Measurements from ENCODE around the gene GGT5.
"Not testable (repeated sequence)": the region's sequence is repeated elsewhere in the genome, so short reads cannot be mapped to it uniquely, and the experiment has no call there.

The GGT5 gene

DNA sequence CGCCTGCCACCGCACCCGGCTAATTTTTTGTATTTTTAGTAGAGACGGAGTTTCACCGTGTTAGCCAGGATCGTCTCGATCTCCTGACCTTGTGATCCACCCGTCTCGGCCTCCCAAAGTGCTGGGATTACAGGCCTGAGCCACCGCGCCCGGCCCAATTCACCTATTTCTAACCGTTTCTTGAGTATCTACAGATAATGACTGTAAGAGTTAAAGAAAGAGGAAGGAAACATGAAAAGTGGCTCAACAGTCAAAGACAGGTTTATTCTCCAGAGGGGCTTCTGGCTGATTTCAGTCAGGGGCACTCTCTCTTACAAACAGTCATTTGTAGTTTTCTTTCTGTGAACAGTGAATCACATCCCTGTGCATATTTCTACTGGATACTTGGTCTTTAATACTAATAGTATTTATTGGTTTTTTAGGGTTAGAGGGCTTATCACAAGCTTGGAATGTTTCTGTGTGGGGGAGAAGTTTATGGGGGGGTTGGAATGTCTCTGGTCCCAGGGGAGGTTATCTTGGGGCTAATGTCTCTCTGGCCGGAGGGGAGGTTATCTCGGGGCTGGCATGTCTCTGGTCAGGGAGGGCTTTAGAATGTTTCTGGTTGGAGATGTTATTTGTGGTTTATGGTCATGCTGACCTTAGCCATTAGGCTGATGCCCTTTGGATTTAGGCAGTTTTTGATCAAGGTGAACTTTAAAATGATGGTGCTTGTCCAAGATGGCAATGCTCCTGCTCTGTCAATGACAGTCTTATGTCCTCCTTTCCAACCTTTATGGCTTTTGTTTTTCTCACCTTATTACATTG, 38.2 kb downstream of the GGT5 start:
- not testable (repeated sequence) for DNase-seq (ENCODE audit: low read depth in 2 of 2, low spot score in 1 of 2)

DNA sequence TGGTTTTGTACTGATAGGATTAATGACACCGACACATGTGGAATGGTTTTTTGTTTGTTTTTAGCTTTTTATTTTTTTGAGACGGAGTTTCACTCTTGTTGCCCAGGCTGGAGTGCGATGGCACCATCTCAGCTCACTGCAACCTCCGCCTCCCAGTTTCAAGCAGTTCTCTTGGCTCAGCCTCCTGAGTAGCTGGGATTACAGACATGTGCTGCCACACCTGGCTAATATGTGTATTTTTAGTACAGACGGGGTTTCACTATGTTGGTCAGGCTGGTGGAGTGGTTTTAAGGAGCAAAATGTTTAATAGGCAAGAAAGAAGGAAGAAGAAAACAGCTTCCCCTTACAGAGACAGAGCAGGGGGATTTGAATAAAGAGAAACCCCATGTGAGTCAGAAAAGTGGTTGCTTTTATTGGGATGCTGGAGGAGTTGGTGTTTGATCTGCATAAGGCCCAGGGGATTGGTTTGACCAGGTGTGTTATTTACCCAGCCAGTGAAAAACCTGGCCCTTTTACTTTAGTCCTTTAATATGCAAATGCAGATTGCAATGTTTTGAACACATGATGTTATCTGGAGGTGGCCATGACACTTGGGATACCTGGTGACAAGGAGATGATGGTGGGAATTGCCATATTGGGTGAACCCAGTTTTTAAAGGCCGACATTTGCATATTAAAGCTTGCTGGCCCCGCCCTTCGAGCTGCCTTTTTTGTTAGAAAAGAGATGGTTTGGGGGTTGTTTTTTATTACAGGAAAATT, 39.3 kb downstream of the GGT5 start:
- no peak for DNase-seq (ENCODE audit: low read depth in 2 of 2, low spot score in 1 of 2)

DNA sequence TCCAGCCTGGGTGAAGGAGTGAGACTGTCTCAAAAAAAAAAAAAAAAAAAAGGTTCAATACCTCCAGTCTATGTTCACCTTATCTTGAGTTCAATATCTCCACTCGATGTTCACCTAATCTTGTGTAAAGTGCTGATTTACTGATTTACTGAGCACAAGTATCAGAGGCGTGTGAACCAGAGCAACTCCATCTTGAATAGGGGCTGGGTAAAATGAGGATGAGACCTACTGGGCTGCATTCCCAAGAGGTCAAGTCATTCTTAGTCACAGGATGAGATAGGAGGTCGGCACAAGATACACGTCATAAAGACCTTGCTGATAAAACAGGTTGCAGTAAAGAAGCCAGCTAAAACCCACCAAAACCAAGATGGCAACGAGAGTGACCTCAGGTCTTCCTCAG, 41.0 kb downstream of the GGT5 start:
- not testable (repeated sequence) for DNase-seq (ENCODE audit: low read depth in 2 of 2, low spot score in 1 of 2)

DNA sequence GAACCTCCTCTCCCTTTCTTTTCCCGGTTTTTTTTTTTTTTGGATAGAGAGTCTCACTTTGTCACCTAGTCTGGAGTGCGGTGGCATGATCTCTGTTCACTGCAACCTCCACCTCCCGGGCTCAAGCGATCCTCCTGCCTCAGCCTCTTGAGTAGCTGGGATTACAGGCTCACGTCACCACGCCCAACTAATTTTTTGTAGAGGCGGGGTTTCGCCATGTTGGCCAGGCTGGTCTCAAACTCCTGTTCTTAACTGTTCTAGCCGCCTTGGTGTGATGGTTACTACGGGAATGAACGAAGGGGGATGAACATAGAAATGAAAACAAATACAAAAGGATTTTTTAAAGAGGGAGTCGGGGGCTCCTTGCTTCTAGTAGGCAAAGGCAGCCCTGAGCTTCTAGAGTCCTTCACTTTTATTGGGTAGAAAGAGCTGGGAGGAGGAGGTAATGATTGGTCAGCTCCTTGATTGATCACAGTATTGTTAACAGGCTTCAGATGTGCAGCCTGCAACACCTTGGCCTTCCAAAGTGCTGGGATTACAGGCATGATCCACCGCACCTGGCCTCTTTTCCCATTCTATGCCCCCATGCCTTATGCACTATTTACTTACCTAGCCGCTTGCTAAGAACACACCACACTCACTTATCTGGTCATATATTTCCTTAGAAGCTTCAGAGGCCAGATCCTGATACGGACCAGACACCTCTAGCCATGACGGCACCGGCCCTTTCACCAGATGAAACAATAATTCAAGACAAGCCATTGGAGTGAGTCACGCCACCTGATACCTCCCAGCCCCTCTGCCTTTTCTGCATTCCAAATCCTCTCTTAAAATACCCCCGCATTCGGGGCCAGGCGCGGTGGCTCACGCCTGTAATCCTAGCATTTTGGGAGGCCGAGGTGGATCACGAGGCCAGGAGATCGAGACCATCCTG, 42.9 kb downstream of the GGT5 start:
- DNase-seq (ENCODE audit: low read depth in 2 of 2, low spot score in 1 of 2): no peak

DNA sequence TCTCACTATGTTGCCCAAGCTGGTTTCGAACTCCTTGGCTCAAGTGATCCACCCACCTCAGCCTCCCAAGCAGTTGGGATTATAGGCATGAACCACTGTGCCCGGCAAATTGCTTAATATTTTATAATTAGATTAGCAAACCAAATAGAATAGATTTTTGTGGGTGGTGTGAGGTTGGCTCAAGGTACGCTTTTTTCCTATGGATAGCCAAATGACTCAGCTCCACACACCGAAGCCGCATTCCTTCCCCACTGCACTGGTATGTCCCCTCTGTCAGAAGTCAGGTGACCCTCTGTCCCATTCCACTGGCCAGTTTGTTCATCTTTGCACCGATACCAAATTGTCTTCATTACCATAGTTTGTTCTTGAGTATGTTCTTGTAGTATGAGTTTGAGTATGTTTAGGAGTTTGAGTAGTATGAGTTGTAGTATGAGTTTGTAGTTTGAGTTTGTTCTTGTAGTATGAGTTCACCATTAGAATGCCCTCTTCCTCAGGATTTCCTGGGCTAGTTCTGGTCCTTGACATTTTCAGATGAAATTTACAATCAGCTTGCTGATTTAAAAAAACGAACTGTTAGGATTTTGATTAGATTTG, 44.2 kb downstream of the GGT5 start:
- no peak for DNase-seq (ENCODE audit: low read depth in 2 of 2, low spot score in 1 of 2)

- DNase-seq (ENCODE audit: low read depth in 2 of 2, low spot score in 1 of 2): no peak
Measured at GRCh38 chr22:24198682-24199052, 46.2 kb downstream of the GGT5 start.

- no peak for DNase-seq (ENCODE audit: low read depth in 2 of 2, low spot score in 1 of 2)
Measured at GRCh38 chr22:24191893-24192292, 53.0 kb downstream of the GGT5 start.

DNA sequence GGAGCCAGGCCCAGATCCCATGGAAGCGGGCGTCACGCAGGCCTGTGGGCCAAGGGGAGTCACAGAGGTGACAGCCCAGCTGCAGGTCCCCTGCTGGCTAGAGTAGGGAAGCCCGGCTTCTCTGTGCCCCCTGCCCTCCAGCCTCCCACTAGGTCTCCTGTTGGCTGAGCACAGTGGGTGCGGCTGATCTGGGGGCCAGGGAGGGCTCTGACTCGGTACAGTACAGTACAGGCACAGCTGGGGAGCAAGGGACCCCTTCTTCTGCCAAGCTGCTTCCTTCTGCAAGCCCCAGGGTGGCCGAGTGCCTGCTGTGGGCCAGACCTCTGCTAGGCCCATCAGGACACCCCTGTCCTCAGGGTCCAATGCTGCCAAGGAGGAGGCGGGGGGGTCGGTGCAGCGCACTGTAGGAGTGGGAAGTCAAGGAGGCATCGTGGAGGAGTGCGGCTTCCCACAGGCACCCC, 53.5 kb downstream of the GGT5 start:
- DNase-seq (ENCODE audit: low read depth in 2 of 2, low spot score in 1 of 2): no peak

DNA sequence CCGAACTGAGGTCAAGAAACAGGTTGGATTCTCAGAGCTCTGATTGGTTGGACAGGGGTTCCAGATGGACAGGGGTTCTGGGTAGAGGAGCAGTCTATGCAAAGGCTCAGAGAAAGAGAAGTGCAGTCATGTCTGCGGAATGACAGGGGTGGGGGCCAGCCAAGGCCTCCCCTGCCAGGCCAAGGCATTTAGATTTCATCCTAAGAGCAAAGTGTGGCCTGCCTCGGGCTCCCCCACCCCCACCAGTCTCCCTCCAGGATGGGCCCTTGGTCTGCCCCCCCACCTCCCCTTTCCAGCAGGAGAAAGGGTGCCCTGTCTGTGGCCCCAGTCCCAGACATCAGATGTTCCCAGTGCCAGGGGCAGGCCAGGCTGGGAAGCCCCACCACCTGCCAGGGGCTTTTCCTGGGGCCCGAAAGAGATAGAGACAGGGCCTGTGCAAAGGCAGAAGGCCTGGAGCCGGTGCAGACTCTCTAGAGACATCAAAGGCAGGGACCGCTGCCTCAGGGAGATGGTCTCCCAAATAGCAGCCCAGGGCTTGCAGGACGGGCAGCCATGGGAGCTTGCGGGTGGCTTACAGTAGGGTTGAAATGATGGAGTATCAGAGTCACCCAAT, 54.2 kb downstream of the GGT5 start:
- no peak for DNase-seq (ENCODE audit: low read depth in 2 of 2, low spot score in 1 of 2)

DNA sequence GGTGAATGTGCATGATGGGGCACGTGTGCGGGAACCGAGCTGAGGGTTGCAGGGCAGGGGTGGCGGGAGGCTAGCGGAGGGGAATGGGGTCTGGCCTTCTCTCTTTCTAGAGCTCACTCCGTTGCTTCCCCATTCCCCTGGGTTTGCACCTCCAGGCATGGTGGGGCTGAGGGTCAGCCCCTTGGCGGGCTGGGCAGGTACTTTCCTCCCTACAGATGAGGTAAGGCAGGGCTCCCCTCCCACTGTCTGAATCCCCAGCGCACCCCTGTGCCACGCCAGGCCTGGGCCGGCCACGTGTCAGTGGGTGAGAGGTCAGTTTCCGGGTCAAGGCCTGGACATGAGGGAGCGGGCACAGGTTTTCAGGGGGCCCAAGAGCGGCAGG, 54.7 kb downstream of the GGT5 start:
- no peak for DNase-seq (ENCODE audit: low read depth in 2 of 2, low spot score in 1 of 2)

DNA sequence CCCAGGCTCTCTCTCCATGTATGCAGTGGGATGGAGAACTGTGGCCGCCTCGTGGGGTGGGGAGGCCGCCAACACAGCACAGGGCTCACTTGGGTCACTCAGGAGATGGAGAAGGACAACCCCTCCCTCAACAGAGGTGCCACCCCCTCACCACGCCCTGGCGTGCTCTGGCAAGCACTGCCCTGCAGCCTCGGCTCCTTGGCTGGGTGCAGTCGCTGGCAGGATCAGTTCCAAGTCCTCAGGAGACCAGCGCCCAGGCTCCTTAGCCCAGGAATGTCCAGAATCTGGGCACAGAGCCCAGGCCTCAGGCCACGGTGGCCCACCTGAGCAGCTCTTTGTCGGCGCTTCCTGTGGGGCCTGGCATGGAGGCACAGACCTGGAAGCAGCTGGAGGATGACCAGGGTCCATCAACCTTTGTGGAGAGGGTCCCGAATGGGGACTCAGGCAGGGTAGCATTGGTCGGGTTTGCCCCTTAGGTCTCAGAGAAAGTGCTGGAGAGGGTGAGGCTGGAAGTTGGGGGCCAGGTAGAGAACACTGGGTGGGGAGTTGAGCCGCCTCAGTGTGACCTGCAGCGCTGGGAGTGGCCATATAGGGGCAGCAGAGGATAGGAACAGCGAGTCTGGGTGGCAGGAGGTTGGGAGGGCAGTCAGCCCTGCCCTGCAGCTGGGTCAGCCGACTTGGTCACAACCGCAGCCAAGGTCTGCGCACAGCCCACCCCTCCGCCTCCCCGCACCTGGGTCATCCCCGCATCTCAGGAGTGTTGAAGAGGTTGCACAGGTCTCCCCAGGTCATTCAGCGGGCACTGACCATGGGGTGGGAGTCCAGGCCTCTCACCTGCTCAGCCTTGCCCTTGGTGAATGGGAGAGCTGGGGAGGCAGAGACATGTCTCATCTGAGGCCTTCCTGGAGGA, 55.4 kb downstream of the GGT5 start:
- DNase-seq (ENCODE audit: low read depth in 2 of 2, low spot score in 1 of 2): no peak

DNA sequence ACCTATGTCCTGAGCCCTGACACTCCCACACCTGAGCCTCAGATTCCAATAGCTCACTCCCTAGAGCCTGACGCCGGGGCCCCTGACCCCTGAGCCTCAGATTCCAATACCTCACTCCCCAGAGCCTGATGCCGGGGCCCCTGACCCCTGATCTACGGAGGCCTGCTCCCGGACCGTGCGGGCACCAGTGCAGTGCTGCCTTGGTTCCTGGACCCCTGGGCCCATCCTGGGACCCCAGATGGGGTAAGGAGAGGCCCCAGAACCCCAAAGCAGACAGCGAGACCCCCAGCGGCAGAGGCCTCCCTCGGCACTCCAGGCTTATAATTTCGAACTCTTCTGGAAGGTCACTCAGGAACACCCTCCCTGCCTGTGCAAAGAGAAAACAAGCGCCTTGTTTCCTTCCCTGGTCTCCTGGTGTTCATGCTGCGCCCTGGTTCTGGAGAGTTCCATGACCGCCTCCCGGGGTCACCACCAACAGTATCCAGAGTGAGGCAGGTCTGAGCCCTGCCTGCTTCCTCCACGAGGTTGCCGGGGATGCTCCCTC, 56.1 kb downstream of the GGT5 start:
- DNase-seq (ENCODE audit: low read depth in 2 of 2, low spot score in 1 of 2): no peak

- no peak for DNase-seq (ENCODE audit: low read depth in 2 of 2, low spot score in 1 of 2)
Measured at GRCh38 chr22:24187731-24188644, 56.9 kb downstream of the GGT5 start.

DNA sequence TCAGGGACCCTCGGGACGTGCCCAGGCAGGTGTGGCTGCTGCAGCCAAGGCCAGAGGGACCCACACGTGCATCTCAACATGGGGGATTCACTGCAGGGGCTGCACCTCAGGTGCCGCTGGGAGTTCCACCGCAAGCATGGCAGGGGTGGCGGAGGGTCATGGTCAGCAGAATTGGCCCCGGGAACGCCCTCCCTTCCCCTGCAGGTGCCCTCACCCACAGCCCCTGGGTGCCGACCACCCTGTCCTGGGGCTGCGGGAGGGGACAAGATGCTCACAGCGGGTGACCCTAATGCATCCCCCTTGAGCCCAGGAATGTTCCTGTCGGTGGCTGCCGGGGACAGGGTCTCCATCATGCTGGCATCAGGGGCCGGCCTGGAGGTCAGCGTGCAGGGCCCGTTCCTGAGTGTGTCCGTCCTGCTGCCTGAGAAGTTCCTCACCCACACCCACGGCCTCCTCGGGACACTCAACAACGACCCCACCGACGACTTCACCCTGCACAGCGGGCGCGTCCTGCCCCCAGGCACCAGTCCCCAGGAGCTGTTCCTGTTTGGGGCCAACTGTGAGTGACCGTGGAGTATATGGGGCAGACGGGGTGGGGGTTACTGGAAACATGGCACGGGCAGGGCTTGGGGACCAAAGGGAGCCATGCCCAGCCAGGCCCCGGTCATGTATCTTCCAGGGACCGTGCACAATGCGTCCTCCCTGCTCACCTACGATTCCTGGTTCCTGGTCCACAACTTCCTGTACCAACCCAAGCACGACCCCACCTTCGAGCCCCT, 57.8 kb downstream of the GGT5 start:
- no peak for DNase-seq (ENCODE audit: low read depth in 2 of 2, low spot score in 1 of 2)

DNA sequence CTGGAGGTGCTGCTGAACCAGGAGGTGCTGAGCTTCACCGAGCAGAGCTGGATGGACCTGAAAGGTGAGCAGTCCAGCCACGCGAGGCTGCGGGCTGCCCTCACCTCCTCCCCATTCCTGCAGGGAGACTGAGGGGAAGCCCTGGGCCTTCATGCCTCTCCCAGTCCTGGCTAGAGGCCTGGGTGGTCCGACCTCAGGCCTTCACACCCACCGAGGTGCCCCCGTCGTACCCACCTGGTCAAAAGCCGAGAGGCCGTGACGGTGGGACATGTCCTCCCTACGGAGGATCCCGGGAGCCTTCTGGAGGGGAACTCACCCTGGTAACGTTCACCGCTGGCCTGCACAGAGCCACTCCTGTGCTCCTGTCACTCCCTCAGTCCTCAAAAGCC, 58.5 kb downstream of the GGT5 start:
- no peak for DNase-seq (ENCODE audit: low read depth in 2 of 2, low spot score in 1 of 2)

- no peak for DNase-seq (ENCODE audit: low read depth in 2 of 2, low spot score in 1 of 2)
Measured at GRCh38 chr22:24185501-24186351, 59.2 kb downstream of the GGT5 start.

All from stimulated activated CD8-positive, alpha-beta memory T cell treated with anti-CD3 and anti-CD28 coated beads, Interleukin-4, amount 100 ng/mL, for 4 hours (primary cell).